GM12878 (cell line): ENCODE results near the gene JTB. TPM values are rescaled to one million over a fixed set of nuclear protein-coding genes. Genes with fewer than 3 reads are reported as not detected.

Experiments used
- ATAC-seq: fragments of 200-7000 bp; cut with Tn5 transposase; 3 replicates; pipeline ENCODE4 v1.9.1; 2020; ENCODE audit warnings: mild to moderate bottlenecking, moderate library complexity
- BruUV-seq: library from RNA; stranded (reverse); fragments of 400-500 nt; replicated peaks from 2 replicates; lab custom pipeline; 2021; lab: Mats Ljungman, UMichigan
- CTCF ChIA-PET: fragments of 300-600 bp; sonication (Branson Sonifier 250); formaldehyde crosslinking; extraction: SDS; loops from one replicate; lab custom pipeline; 2021; ENCODE audit warnings: inconsistent platforms; lab: Yijun Ruan, JAX
- POLR2A ChIA-PET: fragments of 350-600 bp; formaldehyde crosslinking; extraction: SDS; loops from one replicate; lab custom pipeline; 2021; ENCODE audit warnings: inconsistent platforms; lab: Charles Lee
- RAD21 ChIA-PET: fragments of 300-600 bp; sonication (Branson Sonifier 250); formaldehyde crosslinking; loops from one replicate; lab custom pipeline; 2023; ENCODE audit warnings: antibody characterized with exemption; ENCODE audit not compliant: unreplicated experiment; lab: Charles Lee
- SMC1A ChIA-PET: fragments of 300-600 bp; sonication (Branson Sonifier 250); formaldehyde crosslinking; loops from one replicate; lab custom pipeline; 2023; ENCODE audit not compliant: unreplicated experiment, uncharacterized antibody; lab: Charles Lee
- DNase-seq: peaks from one replicate; pipeline ENCODE4 v3.0.0-alpha.2; 2011; ENCODE audit warnings: low read depth, low spot score
- FAIRE-seq: peaks from 3 replicates; lab custom pipeline; 2011; peaks lifted over from hg19 to GRCh38; lab: Jason Lieb, UNC
- H2AFZ ChIP-seq: 2 replicates; pipeline ENCODE4 v1.6.0; 2011; ENCODE audit warnings: low read depth, low read length, control low read depth; ENCODE audit not compliant: control insufficient read depth
- H3K27ac ChIP-seq: 2 replicates; pipeline ENCODE4 v1.5.1; 2011; ENCODE audit warnings: control low read depth; ENCODE audit not compliant: control insufficient read depth, insufficient read depth
- H3K27me3 ChIP-seq, 2 experiments: replicated peaks in 1 of 2; 2 replicates each; pipeline versions ENCODE4 v1.6.0 to v1.6.1; 2011; ENCODE audit warnings: low read length in 1 of 2; ENCODE audit not compliant: control insufficient read depth in 2 of 2, insufficient read depth in 2 of 2
- H3K36me3 ChIP-seq, 2 experiments: 2 replicates each; pipeline ENCODE4 v1.5.1; 2011; ENCODE audit warnings: low read length in 1 of 2; ENCODE audit not compliant: control insufficient read depth in 2 of 2, insufficient read depth in 2 of 2
- H3K4me1 ChIP-seq: 2 replicates; pipeline ENCODE4 v1.6.1; 2011; ENCODE audit warnings: mild to moderate bottlenecking, low read length, moderate library complexity, mixed read lengths; ENCODE audit not compliant: control insufficient read depth, insufficient read depth
- H3K4me2 ChIP-seq: 2 replicates; pipeline ENCODE4 v1.6.0; 2011; ENCODE audit warnings: control low read depth; ENCODE audit not compliant: control insufficient read depth, insufficient read depth
- H3K4me3 ChIP-seq: fragments of 200-600 bp; sonication (generic); 2 replicates; pipeline ENCODE4 v1.5.1; 2016
- H3K79me2 ChIP-seq: 2 replicates; pipeline ENCODE4 v1.6.0; 2011; ENCODE audit warnings: low read length; ENCODE audit not compliant: control insufficient read depth, insufficient read depth
- H3K9ac ChIP-seq: 2 replicates; pipeline ENCODE4 v1.8.0; 2011; ENCODE audit warnings: low read length, control low read depth, mixed read lengths; ENCODE audit not compliant: control insufficient read depth, insufficient read depth
- H3K9me3 ChIP-seq: replicated peaks from 3 replicates; pipeline ENCODE4 v1.5.1; 2011; ENCODE audit warnings: mild to moderate bottlenecking, low read length; ENCODE audit not compliant: control insufficient read depth, insufficient read depth
- H4K20me1 ChIP-seq: 2 replicates; pipeline ENCODE4 v1.6.0; 2011; ENCODE audit not compliant: control insufficient read depth, insufficient read depth
- EGR1 ChIP-seq, 2 experiments: IDR thresholded peaks; 1 replicate in 1 of 2; 2 replicates in 1 of 2; pipeline ENCODE4 v1.6.1; 2011 to 2012; ENCODE audit warnings: low read depth in 2 of 2, low read length in 2 of 2, borderline replicate concordance in 1 of 2, mild to moderate bottlenecking in 1 of 2, moderate library complexity in 1 of 2
- FOXK2 ChIP-seq: fragments of 450-650 bp; IDR thresholded peaks from 2 replicates; pipeline ENCODE4 v1.6.1; 2017; ENCODE audit warnings: mild to moderate bottlenecking, moderate library complexity
- NFYA ChIP-seq: IDR thresholded peaks from 2 replicates; pipeline ENCODE4 v1.6.1; 2011; ENCODE audit warnings: low read depth, mild to moderate bottlenecking, low read length, improper control_type of control experiment, borderline replicate concordance
- PBX3 ChIP-seq: IDR thresholded peaks from 2 replicates; pipeline ENCODE4 v1.6.1; 2011; ENCODE audit warnings: mild to moderate bottlenecking, low read depth, low read length, moderate library complexity; ENCODE audit not compliant: insufficient replicate concordance
- POLR2A ChIP-seq: IDR thresholded peaks from 2 replicates; pipeline ENCODE4 v1.6.1; 2011; ENCODE audit warnings: low read depth, mild to moderate bottlenecking, low read length
- SMAD1 ChIP-seq: fragments of 450-650 bp; IDR thresholded peaks from 2 replicates; pipeline ENCODE4 v1.6.1; 2018; ENCODE audit warnings: mild to moderate bottlenecking, low read depth; ENCODE audit not compliant: partially characterized antibody
- TCF12 ChIP-seq: IDR thresholded peaks from 2 replicates; pipeline ENCODE4 v1.6.1; 2011; ENCODE audit warnings: low read depth, mild to moderate bottlenecking, low read length
- YY1 ChIP-seq: IDR thresholded peaks from 2 replicates; pipeline ENCODE4 v1.6.1; 2011; ENCODE audit warnings: low read depth, mild to moderate bottlenecking, low read length
- WGBS: methylation state at CpG from one replicate; pipeline ENCODE4 v1.1.6; 2016; ENCODE audit warnings: low lambda C conversion rate; ENCODE audit not compliant: insufficient replicate concordance, insufficient coverage; ENCODE audit errors: missing lambda C conversion rate; 5-methylcytosine and 5-hydroxymethylcytosine counted together
- in situ Hi-C: fragments of 300-500 bp; cut with MboI; formaldehyde crosslinking; loops from 9 replicates; pipeline ENCODE4 v1.14.3; 2018; ENCODE audit warnings: mixed read lengths
- intact Hi-C: fragments of 100-400 bp; cut with micrococcal nuclease; formaldehyde crosslinking; loops from one replicate; pipeline ENCODE4 v1.14.2; 2022; ENCODE audit not compliant: unreplicated experiment
- polyA plus RNA-seq, 11 experiments: library from polyadenylated mRNA; depleted of rRNA in 4 of 11; unstranded in 6 of 11; stranded (reverse) in 5 of 11; fragments of >200 nt; fragmentation: Nextera tagmentation in 4 of 11; fragmentation: Illumina TruSeq in 1 of 11; extraction: Ambion mirVana in 4 of 11; extraction: Trizol in 1 of 11; gene quantifications; 1 replicate in 1 of 11; 2 replicates in 10 of 11; pipeline versions ENCODE4 v1.2.1 to v1.2.3, GENCODE V29; 2011 to 2016; ENCODE audit warnings: inconsistent platforms in 2 of 11, missing spikeins in 2 of 11, low read depth in 1 of 11
- total RNA-seq, 4 experiments: library from RNA; depleted of rRNA in 3 of 4; stranded (reverse); fragments of >200 nt in 3 of 4; fragmentation: Illumina TruSeq in 1 of 4; extraction: Trizol in 1 of 4; gene quantifications; 2 replicates each; pipeline versions ENCODE4 v1.2.1 to v1.2.3, GENCODE V29; 2013 to 2021

JTB gene
- total and polyA plus RNA-seq, 10 of the 15 experiments (the other 5 are each of a cell fraction or from before 2014, with no cell fraction given), result 25.0 to 298 (median 155) TPM

DNA sequence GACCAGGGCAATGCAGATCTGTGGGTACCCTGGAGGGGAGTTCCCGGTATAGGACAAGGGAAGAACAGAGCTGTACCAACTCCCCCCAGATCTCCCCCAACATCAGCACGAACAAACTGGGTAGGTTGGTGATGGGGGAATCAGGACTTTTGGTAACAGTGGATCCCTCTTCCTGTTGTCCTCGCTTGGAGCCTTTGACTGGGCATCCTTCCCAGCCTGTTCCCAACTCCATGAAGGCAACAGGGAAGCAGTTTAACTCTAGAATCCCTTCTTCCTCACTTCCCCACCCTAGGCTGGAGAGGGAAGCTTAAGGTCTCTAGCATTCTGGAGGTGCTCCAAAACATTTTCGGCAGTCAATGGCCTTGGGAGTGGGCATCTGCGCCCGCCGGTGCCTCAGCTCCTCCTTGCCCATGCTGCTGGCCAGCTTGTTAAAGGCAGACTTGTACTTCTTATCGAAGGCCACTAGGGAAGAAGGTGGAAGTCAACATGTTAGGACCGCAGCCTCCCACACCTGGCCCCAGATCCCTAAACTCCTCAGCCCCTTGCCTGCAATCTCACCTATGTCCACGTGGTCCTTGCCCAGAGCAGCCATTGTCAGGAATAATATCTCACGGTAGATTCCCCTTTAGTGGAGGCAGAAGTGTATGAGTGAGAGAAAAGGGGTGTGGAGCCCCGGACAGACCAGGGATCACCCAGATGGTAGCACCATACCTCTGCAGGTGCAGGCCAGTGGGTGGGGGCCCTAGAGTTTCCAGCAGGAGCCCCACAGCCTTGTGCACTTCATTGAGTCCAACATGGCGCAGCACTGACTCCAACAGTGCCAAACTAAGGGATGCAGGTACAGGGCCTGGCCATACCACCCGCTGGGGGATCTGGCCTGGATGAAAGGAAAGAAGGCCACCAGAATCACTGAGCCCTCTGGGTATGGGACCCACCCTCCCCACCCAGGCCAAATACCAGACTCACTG, 47.2 kb downstream of the JTB start:
- Histone ChIP-seq H3K4me3 (no peak overlapping the region), H3K9me3 (no peaks in the 10 kb centered on the region), H4K20me1 (no peaks in the 10 kb centered on the region), H3K9ac (no peak overlapping the region), H3K4me1 (peaks cover 18% of the 10 kb centered on the region), H3K79me2 (no peaks in the 10 kb centered on the region), H3K36me3 (peaks cover 5 to 11% of the 10 kb centered on the region in 2 experiments; a peak in 3 of 4 replicates), H3K27me3 (no peaks in the 10 kb centered on the region), H3K27ac (no peak overlapping the region), H2AFZ (no peak overlapping the region), H3K4me2 (no peak overlapping the region)
- ChIA-PET RAD21 (interaction anchor here (2.8 kb wide), 1 partner anchor 15 kb away, joined by 18 read pairs; the partner anchor contains the start of gene DENND4B), POLR2A (interaction anchor here (0.5 to 1.9 kb wide), 3 partner anchors 9 to 33 kb away, joined by 3 to 8 read pairs (median 3); partner anchors contain the start of gene SLC39A1), SMC1A (interaction anchor here (0.7 to 1.5 kb wide), 3 partner anchors 11 to 15 kb away, joined by 3 to 4 read pairs (median 3); no protein-coding TSS in a partner anchor), CTCF (interaction anchor here (0.7 to 1.4 kb wide), 2 partner anchors 9 to 21 kb away, joined by 3 to 4 read pairs; no protein-coding TSS in a partner anchor)
- no peak for FAIRE-seq
- no peak for TF ChIP-seq EGR1 (IDR thresholded peaks at IDR 0.05; ENCODE audit: borderline replicate concordance in 1 of 2, low read depth in 2 of 2, low read length in 2 of 2)
- no peak for TF ChIP-seq NFYA
- no peak for TF ChIP-seq FOXK2
- no peak for TF ChIP-seq TCF12
- TF ChIP-seq PBX3, result no peak
- no peak for TF ChIP-seq SMAD1
- 0 out of 2 replicates have a peak, but pooled peaks have one; percentile 50 for TF ChIP-seq POLR2A
- TF ChIP-seq YY1, result no peak
- BruUV-seq, result no TSS peak
- 0 out of 3 replicates have a peak, but pooled peaks have one; percentile 12 for ATAC-seq
- in situ Hi-C loops (no loop called here), intact Hi-C loops (no loop called here)
- WGBS, result 87% methylated on average over 14 of the region's 14 CpGs
- no peak for DNase-seq
